Skin epidermis (tissue), 12 donors: Measurements from ENCODE around the gene IQCN.

Experiments
- H3K27ac ChIP-seq, 21 experiments: fragments of 200-600 bp; sonication (generic) in 11 of 21; one replicate each; pipeline ENCODE4 v1.5.0; 2020; ENCODE audit warnings: mild to moderate bottlenecking in 3 of 21, inconsistent platforms in 2 of 21, moderate library complexity in 2 of 21
- H3K4me3 ChIP-seq, 7 experiments: fragments of 200-600 bp; sonication (generic) in 2 of 7; one replicate each; pipeline ENCODE4 v1.5.0; 2020; ENCODE audit warnings: inconsistent platforms in 2 of 7, mild to moderate bottlenecking in 2 of 7, moderate library complexity in 1 of 7

IQCN gene

DNA sequence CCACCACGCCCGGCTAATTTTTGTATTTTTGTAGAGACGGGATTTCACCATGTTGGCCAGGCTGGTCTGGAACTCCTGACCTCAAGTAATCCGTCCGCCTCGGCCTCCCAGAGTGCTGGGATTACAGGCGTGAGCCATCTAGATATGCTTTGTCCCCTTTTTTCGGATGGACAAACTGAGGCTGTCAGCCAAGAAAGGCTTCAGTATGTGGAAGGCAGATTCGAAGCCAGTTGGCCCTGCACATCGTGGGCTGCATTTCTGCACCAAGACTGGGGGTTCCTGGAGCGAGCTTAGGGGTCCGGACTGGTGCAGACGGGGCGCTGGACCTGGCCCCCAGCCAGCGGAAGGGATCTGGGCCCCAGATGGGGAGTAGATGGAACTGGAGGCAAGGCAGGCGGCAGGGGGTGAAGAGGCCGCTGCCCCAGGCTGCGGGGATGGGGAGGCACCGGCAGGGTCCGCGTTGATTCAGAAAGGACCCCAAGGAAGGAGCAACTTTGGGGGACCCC lies 16.8 kb upstream of the IQCN start:
- peak overlapping the region; percentile 41 to 63 (median 49) for H3K4me3 ChIP-seq

DNA sequence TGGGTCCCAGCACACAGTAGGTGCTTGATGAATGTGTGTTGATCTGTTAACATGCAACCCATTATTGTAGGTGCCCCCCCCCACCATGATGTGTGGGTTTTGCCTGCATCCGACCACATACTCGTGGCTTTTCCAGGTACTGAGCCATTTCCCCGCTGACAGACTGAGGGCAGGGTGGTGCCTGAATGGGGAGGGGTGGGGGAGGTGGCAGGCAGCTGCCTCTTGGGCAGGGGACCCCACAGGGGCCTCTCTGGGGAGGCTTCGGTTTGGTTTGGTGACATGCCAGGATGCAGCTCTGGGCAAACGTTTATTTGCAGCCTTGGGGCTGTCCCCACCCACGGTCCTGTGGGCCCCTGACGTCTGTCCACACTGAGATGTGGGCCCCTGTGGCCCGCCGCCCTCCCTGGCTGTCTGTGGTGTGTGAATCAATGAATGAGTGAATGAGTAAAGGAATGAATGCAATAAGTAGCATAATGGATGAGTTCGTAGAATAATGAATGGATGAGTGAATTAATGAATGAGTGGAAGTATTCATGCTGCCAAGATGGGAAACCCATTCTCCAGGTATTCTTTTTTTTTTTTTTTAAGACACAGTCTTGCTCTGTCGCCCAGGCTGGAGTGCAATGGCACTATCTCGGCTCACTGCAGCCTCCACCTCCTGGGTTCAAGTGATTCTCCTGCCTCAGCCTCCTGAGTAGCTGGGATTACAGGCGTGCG lies 16.2 kb upstream of the IQCN start:
- peak overlapping the region in 1 of 7 experiments; percentile 63 for H3K4me3 ChIP-seq
- peak overlapping the region in 20 of 21 experiments; percentile 37 to 100 (median 96) for H3K27ac ChIP-seq

More for the DNA sequence above, 16.8 kb upstream of the IQCN start:
- H3K27ac ChIP-seq: peak overlapping the region; percentile 73 to 100 (median 96)

DNA sequence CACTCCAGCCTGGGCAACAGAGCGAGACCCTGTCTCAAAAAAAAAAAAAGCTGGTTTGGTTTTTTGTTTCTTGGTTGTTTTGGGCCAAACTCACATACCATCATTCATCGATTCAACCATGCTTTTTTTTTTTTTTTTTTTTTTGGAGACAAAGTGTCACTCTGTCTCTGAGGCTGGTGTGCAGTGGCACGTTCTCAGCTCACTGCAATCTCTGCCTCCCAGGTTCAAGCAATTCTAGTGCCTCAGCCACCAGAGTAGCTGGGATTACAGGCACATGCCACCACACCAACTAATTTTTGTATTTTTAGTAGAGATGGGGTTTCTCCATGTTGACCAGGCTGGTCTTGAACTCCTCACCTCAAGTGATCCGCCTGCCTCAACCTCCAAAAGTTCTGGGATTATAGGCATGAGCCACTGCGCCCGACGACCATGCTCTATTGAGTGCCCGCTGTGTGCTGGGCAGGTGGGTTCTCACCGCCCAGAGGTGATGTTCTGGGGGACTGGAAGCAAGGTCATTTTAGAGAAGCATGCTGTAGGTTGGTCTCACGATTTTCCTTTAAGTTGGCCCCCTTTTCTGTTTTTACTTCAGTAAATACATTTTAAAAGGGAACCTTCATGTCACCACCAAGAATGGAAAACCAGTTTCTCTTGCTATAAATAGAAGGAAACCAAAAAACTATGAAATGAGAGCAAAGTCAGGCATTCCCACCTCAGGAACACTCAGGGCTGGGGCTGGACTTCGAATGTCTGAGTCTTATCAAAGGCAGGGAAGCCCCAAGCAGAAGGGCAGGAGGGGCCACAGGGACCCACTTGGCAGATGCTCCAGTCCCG lies 15.4 kb upstream of the IQCN start:
- peak overlapping the region in 17 of 21 experiments; percentile 14 to 100 (median 96) for H3K27ac ChIP-seq
- H3K4me3 ChIP-seq: no peak overlapping the region

DNA sequence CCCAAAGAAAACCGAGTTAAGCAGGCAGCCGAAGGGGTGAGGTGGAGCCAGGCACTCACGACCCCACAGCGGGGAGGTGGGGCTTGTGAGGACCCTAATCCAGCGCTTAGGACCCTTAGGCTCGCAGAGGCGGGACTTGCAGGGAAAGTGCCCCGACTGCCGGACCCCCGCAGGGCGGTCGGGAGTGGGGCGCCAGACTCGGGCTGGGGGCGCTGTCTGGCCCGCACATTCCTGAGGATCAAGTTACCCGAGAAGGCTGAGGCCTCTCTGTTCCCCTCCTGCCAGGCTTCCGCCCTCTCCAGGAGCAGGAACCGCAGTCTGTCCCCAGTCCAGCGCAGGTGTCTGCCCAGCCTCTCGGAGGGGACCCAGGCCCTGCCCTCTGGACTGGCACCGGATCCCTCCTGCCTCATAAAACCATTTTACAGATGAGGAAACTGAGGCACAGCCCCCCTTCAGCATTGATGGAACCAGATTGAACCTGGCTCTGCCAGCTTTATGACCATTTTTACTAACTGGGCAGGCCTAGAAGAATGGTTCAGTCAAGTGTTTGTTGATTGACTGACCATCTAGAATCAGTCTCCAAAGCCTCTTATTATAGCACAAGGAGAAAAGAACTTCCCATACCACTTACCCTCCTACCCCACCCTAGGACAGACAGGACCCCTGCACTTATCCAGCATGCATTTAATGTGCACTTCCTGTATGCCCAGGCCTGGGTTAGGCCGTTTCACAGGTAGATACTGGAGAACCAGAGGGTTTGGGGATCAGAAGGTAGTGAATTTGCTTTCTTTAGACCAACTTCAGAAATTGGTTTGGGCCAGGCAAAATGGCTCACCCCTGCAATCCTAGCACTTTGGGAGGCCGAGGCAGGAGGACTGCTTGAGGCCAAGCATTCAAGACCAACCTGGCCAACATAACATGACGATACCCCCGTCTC lies 13.9 kb upstream of the IQCN start:
- peak overlapping the region in 9 of 21 experiments; percentile 3 to 87 (median 50) for H3K27ac ChIP-seq
- no peak overlapping the region for H3K4me3 ChIP-seq

DNA sequence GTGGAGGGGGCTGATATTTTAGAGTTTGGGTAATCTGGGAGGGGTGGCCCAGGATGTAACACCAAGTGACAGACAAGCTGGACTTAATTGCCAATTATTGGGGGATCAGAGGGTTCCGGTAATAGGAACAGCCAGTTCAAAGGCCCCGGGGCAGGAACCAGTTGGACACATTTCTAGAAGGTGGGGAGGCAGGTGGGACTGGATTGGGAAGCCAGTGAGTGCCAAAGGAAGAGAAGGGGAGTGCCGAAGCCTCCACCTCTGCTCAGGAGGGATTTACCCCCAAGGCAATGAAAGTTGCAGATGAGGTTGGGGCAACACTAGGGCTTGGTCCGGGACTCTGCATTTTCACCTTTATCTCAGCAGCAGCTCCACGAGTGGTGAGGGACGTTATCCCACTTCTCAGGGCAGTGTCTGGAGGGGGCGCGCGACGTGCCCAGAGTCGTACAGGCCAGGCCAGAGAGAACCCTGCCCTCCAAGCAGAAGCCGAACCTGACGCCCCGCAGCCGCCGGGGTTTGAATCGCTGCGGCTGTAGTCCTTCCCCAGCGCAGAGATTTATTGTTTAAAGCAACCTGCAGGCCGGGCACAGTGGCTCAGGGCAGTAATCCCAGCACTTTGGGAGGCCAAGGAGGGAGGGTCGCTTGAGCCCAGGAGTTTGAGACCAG lies 12.9 kb upstream of the IQCN start:
- H3K27ac ChIP-seq: peak overlapping the region in 10 of 21 experiments; percentile 5 to 87 (median 38)

DNA sequence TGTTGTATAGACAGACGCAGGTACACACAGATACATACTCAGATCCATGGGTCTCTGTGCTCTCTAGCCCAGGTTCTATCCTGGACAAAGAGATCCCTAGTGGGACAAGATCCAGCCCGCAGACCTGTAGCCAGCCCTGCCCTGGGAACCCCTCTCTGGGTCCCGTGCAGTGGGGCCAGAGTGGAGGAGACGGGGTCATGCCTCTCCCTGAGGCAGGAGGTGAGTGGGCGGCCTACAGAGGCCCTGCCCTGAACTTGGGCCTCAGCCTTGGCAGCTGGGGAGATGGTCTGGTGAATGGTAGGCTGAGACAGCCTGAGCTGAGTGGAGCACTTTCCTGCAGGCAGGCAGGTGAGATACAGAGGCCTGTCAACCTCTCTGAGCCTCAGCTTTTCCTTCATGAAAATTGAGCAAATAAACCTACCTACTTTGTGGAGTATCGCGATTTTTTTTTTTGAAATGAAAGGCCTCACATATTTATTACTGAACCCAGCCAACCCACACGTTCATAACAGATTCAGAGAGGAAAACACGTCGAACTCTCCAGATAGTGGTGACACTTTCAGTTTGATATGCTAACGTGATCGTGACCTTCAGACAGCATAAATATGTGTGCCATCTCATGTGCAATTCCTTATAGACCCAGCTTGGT lies 10.6 kb upstream of the IQCN start:
- peak overlapping the region in 20 of 21 experiments; percentile 3 to 97 (median 66) for H3K27ac ChIP-seq
- no peak overlapping the region for H3K4me3 ChIP-seq

More for the DNA sequence above, 12.9 kb upstream of the IQCN start:
- no peak overlapping the region for H3K4me3 ChIP-seq

DNA sequence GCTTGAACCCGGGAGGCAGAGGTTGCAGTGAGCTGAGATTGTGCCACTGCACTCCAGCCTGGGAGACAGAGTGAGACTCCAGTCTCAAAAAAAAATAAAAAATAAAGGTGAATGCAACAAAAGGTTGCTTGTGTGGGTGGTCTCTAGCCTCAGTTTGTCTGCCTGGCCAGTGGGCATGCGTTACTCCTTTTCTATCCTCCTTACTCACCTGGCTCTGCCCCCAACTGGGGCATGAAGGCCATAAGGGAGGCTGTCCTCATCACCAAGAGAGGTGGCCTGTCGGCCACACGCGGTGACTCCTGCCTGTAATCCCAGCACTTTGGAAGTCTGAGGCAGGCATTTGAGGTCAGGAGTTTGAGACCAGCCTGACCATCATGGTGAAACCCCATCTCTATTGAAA lies 9.1 kb upstream of the IQCN start:
- peak overlapping the region in 13 of 21 experiments; percentile 90 to 100 (median 98) for H3K27ac ChIP-seq

DNA sequence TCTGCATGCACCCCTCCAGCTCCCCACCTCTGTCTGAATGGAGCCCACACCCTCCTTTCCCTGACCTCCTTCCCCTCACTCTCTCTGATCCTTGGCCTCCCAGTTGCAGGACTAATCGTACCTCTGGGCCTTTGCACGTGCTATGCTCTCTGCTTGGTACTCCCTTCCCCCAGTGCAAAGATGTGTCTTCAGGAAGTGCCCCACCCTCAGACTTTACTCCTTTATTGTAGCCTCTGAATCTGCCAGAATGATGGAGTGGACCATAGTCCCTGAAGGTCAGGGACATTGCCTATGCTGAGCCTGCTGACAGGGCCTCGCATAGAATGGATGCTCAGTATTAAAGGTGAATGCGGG lies 8.5 kb upstream of the IQCN start:
- H3K4me3 ChIP-seq: peak overlapping the region in 2 of 7 experiments; percentile 25 to 95
- H3K27ac ChIP-seq: peak overlapping the region; percentile 87 to 100 (median 98)

More for the DNA sequence above, 9.1 kb upstream of the IQCN start:
- no peak overlapping the region for H3K4me3 ChIP-seq

DNA sequence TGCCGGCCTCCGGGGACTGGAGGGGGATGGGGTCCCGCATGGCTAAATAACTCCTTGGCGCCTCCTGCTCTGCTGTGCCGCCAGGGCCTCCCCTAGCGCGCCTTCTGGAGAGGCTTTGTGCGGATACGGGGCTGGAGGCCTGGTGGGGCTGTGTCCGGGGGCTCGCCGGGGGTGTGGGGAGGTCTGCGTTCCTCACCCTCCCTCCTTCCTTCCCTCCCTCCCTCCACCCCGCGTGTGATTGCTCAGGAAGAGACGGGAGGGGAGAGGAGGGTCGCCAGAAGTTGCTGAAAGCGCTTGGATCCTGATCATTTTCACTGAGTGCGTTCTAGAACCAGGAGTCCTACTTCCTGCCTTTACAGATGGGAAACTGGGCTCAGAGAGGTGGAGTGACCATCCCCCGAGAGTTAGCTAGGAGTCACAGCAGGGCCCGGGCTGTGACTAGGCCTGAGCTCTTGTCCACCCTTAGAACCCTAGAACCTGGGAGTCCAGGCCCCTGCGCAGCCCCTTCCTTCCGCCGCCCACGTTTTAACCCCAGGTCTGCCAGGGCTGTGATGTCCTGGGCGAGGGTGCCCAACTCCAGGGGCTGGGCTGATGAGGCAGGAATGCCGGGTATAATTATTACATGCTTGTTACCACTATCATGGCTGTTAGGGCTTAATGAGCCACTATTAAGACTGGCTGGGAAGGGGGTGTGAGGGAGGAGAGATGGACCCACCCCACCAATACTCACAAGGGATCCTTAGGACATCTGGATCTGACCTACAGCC lies 8.0 kb upstream of the IQCN start:
- Histone ChIP-seq H3K4me3 (peak overlapping the region; percentile 19 to 95 (median 38)), H3K27ac (peak overlapping the region; percentile 87 to 100 (median 98))

DNA sequence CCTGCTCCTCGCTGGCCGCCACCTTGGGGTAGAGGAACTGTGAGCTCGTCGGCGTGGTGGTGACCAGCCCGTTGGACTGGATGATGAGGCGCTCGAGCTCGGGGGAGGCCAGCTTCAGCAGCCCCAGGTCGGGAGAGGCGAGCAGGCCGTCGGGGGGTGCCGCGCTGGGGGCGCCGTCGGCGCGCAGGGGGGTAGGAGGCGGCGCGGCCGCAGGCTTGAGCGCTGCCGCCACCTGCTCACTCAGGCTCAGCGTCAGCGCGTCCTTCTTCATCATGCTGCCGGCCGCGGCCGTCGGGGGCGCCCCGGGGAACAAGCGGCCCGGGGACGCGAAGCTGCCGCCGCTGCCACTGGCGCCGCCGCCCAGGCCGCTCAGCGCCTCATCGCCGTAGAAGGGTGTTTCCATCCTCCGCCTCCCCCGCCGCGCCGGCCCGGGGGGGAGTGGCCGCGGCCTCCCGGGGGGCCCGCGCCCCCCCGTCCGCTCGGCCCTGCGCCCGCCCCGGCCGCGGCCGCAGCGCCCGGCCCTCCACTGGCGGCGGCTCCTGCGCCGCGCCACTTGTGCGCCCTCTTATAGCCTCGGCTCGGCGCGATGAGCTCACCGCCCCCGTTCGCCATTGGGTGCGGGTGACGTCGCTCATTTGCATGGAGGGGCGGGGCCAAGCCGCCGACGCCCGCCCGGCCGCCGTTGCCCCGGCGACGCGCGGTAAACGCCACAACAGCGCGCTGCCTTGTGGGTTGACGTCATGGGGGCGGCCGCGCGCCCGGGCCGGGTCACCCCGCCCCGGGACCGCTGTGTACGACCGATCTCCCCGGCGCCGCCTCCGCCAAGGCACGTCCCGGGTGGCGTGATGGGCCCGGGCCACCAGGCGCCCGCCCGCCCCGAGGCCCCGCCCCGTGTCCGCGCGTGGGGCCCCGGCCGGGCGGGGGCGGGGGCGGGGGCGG lies 7.1 kb upstream of the IQCN start, which contains the start of gene JUND:
JUND (minus strand) TSS at position 541 of the 939 bp plus-strand sequence; CDS start at position 403, 138 bp downstream.
- peak within 1 kb of the TSS; percentile 94 to 100 (median 99) for H3K27ac ChIP-seq
- peak within 1 kb of the TSS; percentile 73 to 96 (median 92) for H3K4me3 ChIP-seq

DNA sequence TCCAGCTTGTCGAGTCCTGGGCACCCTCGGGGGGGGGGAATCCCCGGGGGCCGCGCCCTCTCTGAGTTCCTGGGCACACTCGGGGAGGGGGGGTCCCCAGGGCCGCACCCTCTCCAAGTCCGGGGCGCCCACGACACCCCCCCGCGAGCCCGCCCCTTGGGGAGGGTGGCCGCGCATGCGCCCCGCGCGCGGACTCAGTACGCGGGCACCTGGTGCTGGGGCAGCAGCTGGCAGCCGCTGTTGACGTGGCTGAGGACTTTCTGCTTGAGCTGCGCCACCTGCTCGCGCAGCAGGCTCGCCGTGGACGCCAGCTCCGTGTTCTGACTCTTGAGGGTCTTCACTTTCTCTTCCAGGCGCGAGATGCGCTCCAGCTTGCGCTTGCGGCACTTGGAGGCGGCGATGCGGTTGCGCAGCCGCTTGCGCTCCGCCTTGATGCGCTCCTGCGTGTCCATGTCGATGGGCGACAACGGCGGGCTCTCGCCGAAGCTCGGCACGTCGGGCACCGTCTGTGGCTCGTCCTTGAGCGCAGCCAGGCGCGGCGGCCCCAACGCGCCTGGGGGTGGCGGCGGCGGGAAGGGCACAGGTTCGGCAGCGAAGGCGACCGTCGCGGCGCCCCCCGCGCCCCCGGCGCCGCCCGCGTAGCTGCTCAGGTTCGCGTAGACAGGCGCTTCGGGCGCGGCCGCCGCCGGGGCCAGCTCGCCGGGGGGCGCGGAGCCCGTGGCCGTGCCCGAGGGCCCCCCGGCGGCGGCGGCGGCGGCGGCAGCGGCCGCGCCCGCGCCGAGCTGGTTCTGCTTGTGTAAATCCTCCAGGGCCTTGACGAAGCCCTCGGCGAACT lies 6.2 kb upstream of the IQCN start:
- H3K4me3 ChIP-seq: peak overlapping the region; percentile 73 to 96 (median 92)
- H3K27ac ChIP-seq: peak overlapping the region; percentile 94 to 100 (median 98)

DNA sequence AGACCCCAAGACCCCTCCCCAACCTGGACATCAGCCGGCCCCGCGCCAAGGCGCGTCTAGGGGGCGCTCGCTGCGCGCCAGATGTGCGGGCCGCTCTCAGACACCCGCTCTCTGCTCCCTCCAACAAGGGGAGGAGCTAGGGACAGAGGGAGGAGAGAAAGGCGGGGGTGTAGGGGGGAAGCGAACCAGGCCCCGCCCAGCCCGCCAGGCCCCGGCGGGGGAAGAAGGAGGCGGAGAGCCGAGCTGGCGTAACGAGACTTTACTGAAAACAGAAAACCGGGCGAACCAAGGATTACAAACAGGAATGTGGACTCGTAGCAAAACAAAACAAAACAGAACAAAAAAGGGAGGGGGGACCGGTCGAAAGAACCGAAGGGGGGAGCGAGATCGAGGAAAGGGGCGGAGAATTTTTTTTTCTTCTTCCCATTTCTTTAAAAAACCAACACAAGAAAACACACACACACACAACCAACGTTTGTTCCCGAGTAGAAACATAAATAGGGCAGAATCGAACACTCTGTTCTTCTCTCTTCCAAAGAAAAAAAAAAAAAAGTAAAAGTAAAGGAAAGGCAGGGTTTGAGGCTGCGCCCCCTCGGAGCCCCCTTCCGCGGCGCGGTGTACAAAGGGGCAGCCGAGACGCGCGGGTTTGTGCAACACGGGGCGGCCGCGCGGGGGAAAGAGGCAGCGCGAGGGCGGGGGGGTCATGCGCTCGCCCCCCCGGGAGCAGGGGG lies 5.4 kb upstream of the IQCN start:
- Histone ChIP-seq H3K4me3 (peak overlapping the region; percentile 73 to 96 (median 92)), H3K27ac (peak overlapping the region; percentile 94 to 100 (median 98))

DNA sequence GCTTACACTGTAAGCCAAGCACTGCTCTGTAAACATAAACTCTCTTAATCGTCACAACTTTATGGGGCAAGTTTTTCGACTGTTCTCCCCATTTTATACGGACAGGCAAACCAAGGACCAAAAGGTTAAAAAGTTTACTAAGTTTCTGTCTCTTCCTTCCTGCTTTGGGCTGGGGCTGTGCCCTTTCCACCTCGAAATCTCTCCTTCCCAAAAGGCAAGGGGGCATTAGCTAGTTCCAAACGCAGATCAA lies 4.9 kb upstream of the IQCN start:
- peak overlapping the region in 18 of 21 experiments; percentile 74 to 100 (median 98) for H3K27ac ChIP-seq
- H3K4me3 ChIP-seq: peak overlapping the region; percentile 73 to 96 (median 92)

DNA sequence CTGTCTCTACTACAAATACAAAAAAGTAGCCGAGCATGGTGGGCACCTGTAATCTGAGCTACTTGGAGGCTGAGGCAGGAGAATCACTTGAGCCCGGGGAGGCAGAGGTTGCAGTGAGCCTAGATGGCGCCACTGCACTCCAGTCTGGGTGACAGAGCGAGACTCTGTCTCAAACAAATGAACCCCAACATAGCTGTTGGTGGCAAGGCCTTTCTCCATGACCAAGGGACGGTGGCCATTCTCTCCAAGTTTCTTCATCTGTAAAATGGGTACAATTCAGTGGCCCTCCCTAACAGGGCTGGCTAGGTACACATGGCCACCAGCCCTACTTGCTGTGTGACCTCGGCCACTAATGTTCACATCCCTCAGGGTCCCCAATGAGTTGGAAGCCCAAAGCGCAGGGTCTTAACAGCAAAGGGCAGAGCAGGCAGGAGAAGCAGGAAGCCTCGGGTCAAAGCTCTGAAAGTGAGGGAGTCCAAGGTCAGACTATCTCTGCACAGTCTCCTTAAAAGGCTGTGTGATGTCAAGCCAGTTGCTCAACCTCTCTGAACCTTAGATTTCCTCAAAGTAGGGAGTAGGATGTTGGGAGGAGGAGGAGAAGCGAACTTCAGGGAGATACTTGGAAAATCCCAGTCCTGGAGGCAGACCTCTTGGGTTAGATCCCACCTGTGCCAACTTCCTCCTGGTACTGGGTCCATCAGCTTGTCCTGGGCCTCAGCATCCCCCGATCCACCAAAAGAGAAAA lies 4.4 kb upstream of the IQCN start:
- Histone ChIP-seq H3K27ac (peak overlapping the region in 18 of 21 experiments; percentile 74 to 100 (median 98)), H3K4me3 (peak overlapping the region; percentile 73 to 96 (median 92))
